Measurements from ENCODE around the gene CBLN4.

CBLN4 gene

GRCh38 chr20:56005389-56005715 is at the start of gene CBLN4:
Gene CBLN4 (minus strand): TSS chr20:56005519. CDS start chr20:56004171, 1,348 bp downstream.
- no peak for DNase-seq (ENCODE audit: low spot score)

- DNase-seq (ENCODE audit: low spot score) = no peak
Observed at GRCh38 chr20:56043227-56043626, 37.9 kb upstream of the CBLN4 start.

- no peak for DNase-seq (ENCODE audit: low spot score)
Observed at GRCh38 chr20:56032251-56032650, 26.9 kb upstream of the CBLN4 start.

DNA sequence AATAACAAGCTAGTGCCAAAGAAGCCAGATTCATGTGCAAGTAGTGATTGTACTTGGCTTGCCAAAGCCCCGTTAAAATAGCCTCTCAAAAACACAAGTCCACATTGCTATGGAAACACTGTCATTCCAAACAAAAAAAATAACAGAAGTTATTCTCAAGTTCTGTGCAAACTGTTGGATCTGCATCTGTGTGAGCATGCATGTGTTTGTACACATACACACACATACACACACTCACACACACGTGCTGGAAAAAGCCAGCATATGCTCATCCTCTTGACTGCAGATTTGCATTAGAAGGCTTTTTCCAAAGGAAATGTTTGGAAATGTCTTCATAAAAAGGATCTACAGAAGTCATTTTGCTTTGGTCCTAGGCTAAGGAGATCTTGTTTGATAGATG is 13.4 kb upstream of the CBLN4 start:
- no peak for DNase-seq (ENCODE audit: low spot score)

GRCh38 chr20:56018194-56018593 is 12.9 kb upstream of the CBLN4 start:
- no peak for DNase-seq (ENCODE audit: low spot score)

GRCh38 chr20:56017560-56017959 is 12.2 kb upstream of the CBLN4 start:
- no peak for DNase-seq (ENCODE audit: low spot score)

GRCh38 chr20:56014998-56015397 is 9.7 kb upstream of the CBLN4 start:
- no peak for DNase-seq (ENCODE audit: low spot score)

DNA sequence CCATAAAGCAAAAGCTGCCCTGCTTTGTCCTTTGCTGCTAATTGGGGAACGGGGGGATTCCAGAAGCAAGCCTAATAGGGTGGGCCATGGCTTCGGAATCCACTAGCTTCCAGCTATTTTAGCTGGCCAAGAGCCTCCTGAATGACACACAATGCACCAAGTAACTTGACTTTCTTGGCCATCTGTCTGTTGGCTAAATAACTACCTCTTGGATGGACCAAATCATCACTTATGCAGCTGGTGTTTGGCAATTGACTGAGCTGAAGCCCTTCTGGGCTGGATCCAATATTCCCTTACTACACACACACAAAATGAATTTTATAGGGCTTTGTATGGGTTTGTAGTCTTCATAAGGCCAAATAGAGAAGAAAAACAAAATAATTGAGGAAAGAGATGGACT is 8.8 kb upstream of the CBLN4 start:
- no peak for DNase-seq (ENCODE audit: low spot score)

DNA sequence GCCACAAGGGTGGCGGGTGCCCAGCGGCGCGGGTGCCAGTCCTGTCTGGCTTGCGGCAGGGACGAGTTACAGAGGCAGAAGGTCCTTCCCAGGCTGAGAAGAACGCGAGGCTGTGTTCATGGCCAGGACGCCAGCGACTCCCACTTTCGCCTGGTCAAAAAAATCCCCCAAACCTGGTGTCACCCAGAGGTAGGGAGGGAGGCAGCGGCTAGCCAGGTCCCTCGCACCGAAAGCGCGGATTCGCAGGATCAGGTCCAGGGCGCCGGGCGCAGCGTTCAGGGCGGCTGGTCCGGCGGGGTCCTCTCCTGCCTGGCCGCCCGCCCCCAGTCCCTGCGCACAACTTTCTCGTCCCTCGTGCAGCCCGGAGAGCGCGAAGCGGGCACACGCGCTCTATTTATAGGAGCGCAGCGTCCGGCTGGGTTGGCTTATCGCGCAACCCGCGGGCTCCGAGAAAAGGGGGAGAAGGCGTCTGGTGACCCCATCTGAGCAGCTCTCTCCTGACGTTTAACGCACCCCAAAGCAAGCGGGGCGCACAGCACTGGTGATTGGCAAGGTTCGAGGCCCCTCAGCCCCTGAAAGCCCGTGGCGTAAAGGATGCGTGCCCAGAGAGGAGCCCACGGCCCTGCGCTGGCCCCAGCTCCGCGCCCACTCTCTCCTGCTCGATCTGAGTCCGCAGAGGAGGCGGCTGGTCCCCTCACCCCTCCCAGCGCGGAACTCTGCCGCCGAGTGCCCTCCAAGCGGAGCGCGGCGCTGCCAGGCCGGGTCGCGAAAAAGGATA is 519 bp downstream of the CBLN4 start:
- DNase-seq (ENCODE audit: low spot score) = no peak

GRCh38 chr20:56004007-56004406 is 1.3 kb downstream of the CBLN4 start:
- DNase-seq (ENCODE audit: low spot score) = no peak

DNA sequence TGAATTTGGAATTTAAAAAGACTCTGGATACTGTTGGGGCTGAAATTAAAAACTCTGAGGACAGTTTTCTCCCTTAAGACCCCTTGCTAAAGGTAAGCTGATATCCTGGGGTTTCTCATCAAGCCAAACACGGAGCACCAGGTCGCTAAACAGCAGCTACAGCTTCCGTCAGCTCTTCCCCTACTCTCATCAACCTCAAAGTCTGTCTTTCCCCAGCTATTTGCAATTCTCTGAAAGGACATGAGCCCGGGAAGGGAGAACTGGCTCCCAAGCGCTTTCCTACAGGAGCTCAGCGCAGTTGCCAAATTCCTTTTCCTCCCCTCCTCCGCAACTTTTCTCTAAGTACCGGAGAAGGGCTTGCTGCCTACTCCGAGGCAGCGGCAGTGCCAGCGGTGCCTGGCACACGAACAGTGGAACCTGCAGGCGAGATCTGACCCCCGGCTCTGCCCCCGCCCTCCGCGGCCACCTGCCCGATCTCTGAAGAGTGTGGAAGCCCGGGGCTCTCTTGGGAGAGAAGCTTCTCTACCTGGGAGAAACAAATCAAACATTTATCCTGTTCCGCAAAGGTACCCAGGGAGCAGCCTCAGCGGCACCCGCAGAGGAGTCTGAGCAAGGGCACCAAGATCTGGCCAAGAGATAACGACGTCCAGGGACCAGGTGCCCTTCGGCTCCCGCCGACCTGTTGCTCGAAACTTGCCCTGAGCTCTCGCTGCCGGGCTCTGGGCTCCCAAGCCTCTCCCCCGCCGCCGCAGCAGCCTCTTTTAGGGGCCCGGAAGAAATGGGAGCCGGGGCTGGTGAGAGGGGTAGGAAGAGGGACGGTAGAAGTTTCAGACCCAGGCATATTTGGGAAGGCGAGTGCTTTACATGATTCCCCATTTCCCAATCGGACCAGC is 2.2 kb downstream of the CBLN4 start:
- DNase-seq (ENCODE audit: low spot score) = no peak

GRCh38 chr20:56001890-56002289 is 3.4 kb downstream of the CBLN4 start:
- DNase-seq (ENCODE audit: low spot score) = no peak

- no peak for DNase-seq (ENCODE audit: low spot score)
Observed at GRCh38 chr20:56001106-56001785, 4.1 kb downstream of the CBLN4 start.

- DNase-seq (ENCODE audit: low spot score) = no peak
Observed at GRCh38 chr20:55978550-55978949, 26.8 kb downstream of the CBLN4 start.

DNA sequence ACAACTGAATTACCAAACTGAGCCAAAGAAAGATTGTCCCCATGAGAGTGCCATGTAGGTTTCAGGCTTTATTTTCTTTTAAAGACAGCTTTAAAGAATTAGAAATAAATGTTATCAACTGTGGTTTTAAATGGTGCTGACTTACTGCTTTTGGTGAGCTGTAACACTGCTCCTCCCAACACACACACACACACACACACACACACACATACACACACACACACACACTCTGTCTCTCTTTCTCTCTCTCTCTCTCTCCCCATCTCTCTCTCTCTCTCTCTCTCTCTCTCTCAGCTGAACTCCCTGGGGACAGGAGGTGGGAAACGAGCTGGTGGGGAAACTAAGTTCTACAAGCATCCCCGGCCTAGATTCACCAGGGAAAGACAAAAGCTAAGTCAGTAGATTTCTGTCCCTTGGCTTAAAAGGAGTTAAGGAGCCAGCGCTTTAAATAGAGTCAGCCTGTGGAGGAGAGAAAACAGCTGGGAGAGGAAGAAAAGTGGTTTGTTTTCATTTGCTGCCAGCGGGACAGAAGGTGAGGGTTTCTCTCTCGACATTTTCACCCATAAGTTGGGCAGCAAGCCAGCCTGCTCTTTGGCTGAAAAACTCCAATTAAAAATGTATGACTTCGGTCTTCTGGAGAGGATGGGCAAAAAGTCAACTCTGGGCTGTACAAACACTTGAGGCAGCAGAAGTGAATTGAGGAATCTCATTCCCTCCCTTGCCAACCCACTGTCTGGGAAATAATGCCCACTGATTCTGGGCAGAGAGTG is 27.4 kb downstream of the CBLN4 start:
- no peak for DNase-seq (ENCODE audit: low spot score)

- no peak for DNase-seq (ENCODE audit: low spot score)
Observed at GRCh38 chr20:55974491-55975202, 30.7 kb downstream of the CBLN4 start.

GRCh38 chr20:55964790-55965189 is 40.5 kb downstream of the CBLN4 start:
- no peak for DNase-seq (ENCODE audit: low spot score)

DNA sequence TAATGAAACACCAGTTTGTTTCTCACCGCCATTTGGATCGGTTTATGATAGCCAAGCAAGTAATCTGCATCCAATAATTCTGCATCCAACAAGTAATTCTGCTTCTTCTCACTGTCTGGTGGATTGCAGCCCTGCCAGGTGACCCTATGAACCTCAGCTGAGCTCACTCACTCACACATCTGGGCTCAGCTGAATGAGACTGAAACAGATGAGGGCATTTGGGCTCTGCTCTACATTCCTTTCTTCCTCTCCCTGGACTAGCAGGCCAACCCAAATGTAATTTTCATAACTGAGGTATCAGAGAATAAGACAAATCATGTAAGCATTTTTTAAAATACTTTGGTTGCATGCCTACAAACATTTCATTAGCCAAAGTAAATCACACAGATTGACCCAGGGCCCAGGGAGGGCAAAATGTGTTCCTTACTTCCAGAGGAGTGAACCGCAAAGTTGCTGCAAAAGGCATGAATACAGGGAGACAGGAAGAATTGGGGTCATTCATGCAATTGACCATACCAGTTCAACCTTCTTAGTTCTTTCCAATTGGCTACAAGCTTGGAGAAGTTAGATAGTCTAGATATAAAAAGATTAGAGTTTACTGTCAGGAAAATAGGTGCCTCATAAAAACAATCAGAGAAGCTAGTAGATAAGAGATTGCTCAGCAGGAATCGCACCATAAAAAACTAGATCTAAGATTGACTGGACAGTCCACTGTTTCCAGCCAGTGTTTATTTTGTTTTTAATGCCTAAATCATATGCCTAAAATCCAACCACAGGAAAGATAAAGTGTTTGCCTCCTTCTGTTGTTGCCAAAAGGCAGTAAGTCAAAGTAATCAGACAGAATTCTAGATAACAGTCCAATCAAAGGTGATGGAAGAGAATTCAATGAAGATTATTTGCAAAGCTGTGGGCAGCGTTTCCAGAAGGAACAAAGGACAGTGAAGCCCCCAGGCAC is 43.7 kb downstream of the CBLN4 start:
- DNase-seq (ENCODE audit: low spot score) = no peak

DNA sequence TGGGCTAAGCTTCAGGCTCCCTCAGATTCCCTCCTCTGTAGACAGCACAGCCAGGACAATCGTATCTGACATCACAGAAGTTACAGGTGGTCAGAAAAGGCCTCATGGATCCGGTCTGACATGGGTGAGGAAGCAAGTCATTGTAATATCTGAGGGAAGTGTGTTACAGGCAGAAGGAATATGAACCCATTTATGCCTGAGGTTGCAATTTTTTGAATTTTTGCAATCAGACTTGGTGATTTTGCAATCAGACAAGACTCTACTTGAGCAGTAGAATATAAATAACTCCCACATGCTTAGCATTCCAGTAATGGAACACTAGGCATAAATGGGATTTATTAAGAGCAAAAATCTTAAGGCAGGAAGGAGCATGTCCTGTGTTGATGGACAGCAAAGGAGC is 52.1 kb downstream of the CBLN4 start:
- DNase-seq (ENCODE audit: low spot score) = no peak

DNA sequence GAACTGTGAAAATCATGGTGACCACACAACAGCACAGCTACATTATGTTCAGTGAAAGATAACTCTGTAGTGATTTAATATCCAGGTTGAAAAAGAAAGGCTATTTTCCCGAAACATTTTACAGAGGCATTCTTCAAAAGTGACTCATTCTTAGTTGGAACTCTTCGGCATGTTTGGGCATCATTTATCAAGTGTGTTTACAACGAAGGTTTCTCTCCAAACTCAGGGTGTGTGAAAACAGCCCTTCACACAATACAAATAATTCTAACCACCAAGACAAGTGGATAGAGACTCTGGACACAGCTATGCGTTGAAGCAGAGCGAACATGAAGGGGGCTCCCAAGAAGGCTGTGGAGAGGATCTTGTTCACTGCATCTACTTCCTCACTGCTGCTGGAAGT is 57.6 kb downstream of the CBLN4 start:
- no peak for DNase-seq (ENCODE audit: low spot score)

Data from AG08395 (cell line).